ENCODE results near the gene LIMCH1. TPM values are rescaled to one million over a fixed set of nuclear protein-coding genes. Genes with fewer than 3 reads are reported as not detected.
A peak's percentile ranks its signal among the peaks of the same experiment; 100 is the strongest.

LIMCH1 gene
- total RNA-seq, 1 donor from 2014 or later, result 7.1 TPM

DNA sequence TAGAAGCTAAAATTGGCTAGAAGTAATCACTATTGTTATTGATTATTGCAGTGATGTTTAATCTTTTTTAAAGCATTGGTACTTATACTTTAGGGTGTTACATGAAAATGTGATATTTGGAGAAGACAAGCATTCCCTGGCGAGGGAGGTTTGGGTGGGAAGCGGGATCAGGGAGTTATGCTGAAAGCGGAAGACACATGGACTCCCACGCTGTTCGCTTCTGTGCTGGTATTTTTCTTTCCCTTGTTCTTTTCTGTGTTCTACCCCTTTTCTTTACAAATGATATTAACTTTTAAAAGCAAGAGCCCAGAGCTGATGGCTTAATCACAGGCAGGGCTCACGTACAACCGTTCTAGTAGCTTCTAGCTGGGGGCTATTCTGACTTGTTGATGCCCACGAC, 148.9 kb downstream of the LIMCH1 start:
- Histone ChIP-seq H3K4me1 (ENCODE audit: insufficient read depth, low read length) (no peaks in the 10 kb centered on the region), H4K20me1 (ENCODE audit: insufficient read depth, low read length) (no peaks in the 10 kb centered on the region), H3K27me3 (ENCODE audit: insufficient read depth, low read length) (no peaks in the 10 kb centered on the region), H3K9me3 (ENCODE audit: insufficient read depth, low read depth, low read length) (no peaks in the 10 kb centered on the region), H3K36me3 (ENCODE audit: insufficient read depth, low read length) (no peaks in the 10 kb centered on the region), H3K4me3 (ENCODE audit: insufficient read depth, low read depth, low read length) (no peak overlapping the region), H3K9ac (ENCODE audit: low read length) (no peak overlapping the region), H3K4me2 (ENCODE audit: low read length) (no peak overlapping the region), H2AFZ (ENCODE audit: low read depth, low read length) (no peak overlapping the region), H3K79me2 (ENCODE audit: insufficient read depth, low read length) (no peaks in the 10 kb centered on the region), H3K27ac (ENCODE audit: low read depth, low read length) (no peak overlapping the region)
- H3K36me3 Mint-ChIP-seq (ENCODE audit: low read depth, unreplicated experiment), result peaks cover 2% of the 10 kb centered on the region
- H3K4me1 Mint-ChIP-seq (ENCODE audit: low read depth, unreplicated experiment), result no peaks in the 10 kb centered on the region
- no peaks in the 10 kb centered on the region for H3K9me3 Mint-ChIP-seq (ENCODE audit: unreplicated experiment)
- no peak for FAIRE-seq
- H3K27me3 Mint-ChIP-seq (ENCODE audit: low read depth, unreplicated experiment), result peaks cover 5% of the 10 kb centered on the region
- no peak for DNase-seq (ENCODE audit: low read depth)
- no peak overlapping the region for H3K4me3 Mint-ChIP-seq (ENCODE audit: unreplicated experiment)
- no peak for TF ChIP-seq EZH2 (IDR thresholded peaks at IDR 0.05; ENCODE audit: insufficient read depth, low read length)
- no peak for TF ChIP-seq CTCF (IDR thresholded peaks at IDR 0.05; ENCODE audit: insufficient read depth, low read depth, low read length)
- no peak overlapping the region for H3K27ac Mint-ChIP-seq (ENCODE audit: unreplicated experiment)

DNA sequence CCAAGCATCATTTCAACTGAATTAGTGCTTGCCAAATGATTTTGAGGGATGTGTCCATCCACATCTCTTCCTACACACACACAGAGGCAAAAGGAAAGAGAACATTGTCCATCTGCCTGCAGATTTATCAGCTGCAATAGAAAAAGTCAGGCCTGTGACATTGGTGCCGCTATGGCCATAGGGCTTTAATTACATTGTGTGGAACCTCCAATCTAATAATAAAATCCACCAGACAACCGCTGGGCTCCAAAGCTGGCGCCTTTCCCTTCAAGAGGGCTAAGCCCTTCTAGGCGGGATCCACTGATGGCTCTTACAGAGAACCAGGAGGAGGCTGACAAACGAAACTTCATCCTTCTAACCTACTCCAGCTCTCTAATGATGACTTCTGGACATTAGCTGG, 150.0 kb downstream of the LIMCH1 start:
- Mint-ChIP-seq H3K4me1 (ENCODE audit: low read depth, unreplicated experiment) (no peaks in the 10 kb centered on the region), H3K27me3 (ENCODE audit: low read depth, unreplicated experiment) (peaks cover 5% of the 10 kb centered on the region), H3K36me3 (ENCODE audit: low read depth, unreplicated experiment) (peaks cover 2% of the 10 kb centered on the region), H3K27ac (ENCODE audit: unreplicated experiment) (no peak overlapping the region), H3K9me3 (ENCODE audit: unreplicated experiment) (no peaks in the 10 kb centered on the region), H3K4me3 (ENCODE audit: unreplicated experiment) (no peak overlapping the region)
- no peaks in the 10 kb centered on the region for H3K27me3 ChIP-seq (ENCODE audit: insufficient read depth, low read length)
- no peaks in the 10 kb centered on the region for H4K20me1 ChIP-seq (ENCODE audit: insufficient read depth, low read length)
- no peak overlapping the region for H2AFZ ChIP-seq (ENCODE audit: low read depth, low read length)
- no peaks in the 10 kb centered on the region for H3K36me3 ChIP-seq (ENCODE audit: insufficient read depth, low read length)
- no peaks in the 10 kb centered on the region for H3K79me2 ChIP-seq (ENCODE audit: insufficient read depth, low read length)
- H3K4me2 ChIP-seq (ENCODE audit: low read length), result no peak overlapping the region
- no peak overlapping the region for H3K27ac ChIP-seq (ENCODE audit: low read depth, low read length)
- no peak overlapping the region for H3K4me3 ChIP-seq (ENCODE audit: insufficient read depth, low read depth, low read length)
- no peaks in the 10 kb centered on the region for H3K9me3 ChIP-seq (ENCODE audit: insufficient read depth, low read depth, low read length)
- no peak overlapping the region for H3K9ac ChIP-seq (ENCODE audit: low read length)
- H3K4me1 ChIP-seq (ENCODE audit: insufficient read depth, low read length), result no peaks in the 10 kb centered on the region
- no peak for FAIRE-seq
- TF ChIP-seq CTCF (IDR thresholded peaks at IDR 0.05; ENCODE audit: insufficient read depth, low read depth, low read length) (no peak), EZH2 (IDR thresholded peaks at IDR 0.05; ENCODE audit: insufficient read depth, low read length) (no peak)
- DNase-seq (ENCODE audit: low read depth), result no peak

GRCh38 chr4:41692717-41693345, 154.9 kb downstream of the LIMCH1 start:
- H3K27ac Mint-ChIP-seq (ENCODE audit: unreplicated experiment), result no peak overlapping the region
- Histone ChIP-seq H3K27ac (ENCODE audit: low read depth, low read length) (no peak overlapping the region), H2AFZ (ENCODE audit: low read depth, low read length) (peak overlapping the region; percentile 32), H3K79me2 (ENCODE audit: insufficient read depth, low read length) (no peaks in the 10 kb centered on the region), H3K9ac (ENCODE audit: low read length) (no peak overlapping the region), H3K9me3 (ENCODE audit: insufficient read depth, low read depth, low read length) (no peaks in the 10 kb centered on the region), H3K4me2 (ENCODE audit: low read length) (peak overlapping the region; percentile 26), H3K27me3 (ENCODE audit: insufficient read depth, low read length) (peaks cover 8% of the 10 kb centered on the region), H4K20me1 (ENCODE audit: insufficient read depth, low read length) (no peaks in the 10 kb centered on the region), H3K36me3 (ENCODE audit: insufficient read depth, low read length) (no peaks in the 10 kb centered on the region), H3K4me3 (ENCODE audit: insufficient read depth, low read depth, low read length) (no peak overlapping the region), H3K4me1 (ENCODE audit: insufficient read depth, low read length) (no peaks in the 10 kb centered on the region)
- FAIRE-seq (peak; percentile 73), DNase-seq (ENCODE audit: low read depth) (peak; percentile 22)
- H3K27me3 Mint-ChIP-seq (ENCODE audit: low read depth, unreplicated experiment), result peaks cover 11% of the 10 kb centered on the region
- TF ChIP-seq EZH2 (IDR thresholded peaks at IDR 0.05; ENCODE audit: insufficient read depth, low read length), result no peak
- peak; percentile 87 for TF ChIP-seq CTCF (IDR thresholded peaks at IDR 0.05; ENCODE audit: insufficient read depth, low read depth, low read length)
- no peaks in the 10 kb centered on the region for H3K36me3 Mint-ChIP-seq (ENCODE audit: low read depth, unreplicated experiment)
- H3K4me1 Mint-ChIP-seq (ENCODE audit: low read depth, unreplicated experiment), result no peaks in the 10 kb centered on the region
- no peaks in the 10 kb centered on the region for H3K9me3 Mint-ChIP-seq (ENCODE audit: unreplicated experiment)
- H3K4me3 Mint-ChIP-seq (ENCODE audit: unreplicated experiment), result no peak overlapping the region
